HEK293 (cell line): ENCODE measurements around the gene CHERP.

Experiments used
- PRDM1 ChIP-seq: fragments of 450-650 bp; formaldehyde crosslinking; IDR thresholded peaks from 2 replicates; pipeline ENCODE4; 2016; ENCODE audit warnings: missing biosample characterization, missing genetic modification characterization
- REST ChIP-seq: fragments of 450-650 bp; formaldehyde crosslinking; IDR thresholded peaks from 2 replicates; pipeline ENCODE4 v1.5.1; 2016; ENCODE audit warnings: missing biosample characterization, missing genetic modification characterization
- ZNF174 ChIP-seq: fragments of 450-650 bp; formaldehyde crosslinking; IDR thresholded peaks from 2 replicates; pipeline ENCODE4 v1.5.0; 2017; ENCODE audit warnings: missing biosample characterization, mild to moderate bottlenecking, missing genetic modification characterization
- ZNF26 ChIP-seq: fragments of 450-650 bp; formaldehyde crosslinking; IDR thresholded peaks from 2 replicates; pipeline ENCODE4 v1.5.1; 2016; ENCODE audit warnings: missing biosample characterization, missing genetic modification characterization
- ZNF335 ChIP-seq: fragments of 450-650 bp; formaldehyde crosslinking; conservative IDR thresholded peaks from 2 replicates; pipeline ENCODE4 v1.5.1; 2016; ENCODE audit warnings: missing biosample characterization, missing genetic modification characterization
- ZNF560 ChIP-seq: fragments of 450-650 bp; formaldehyde crosslinking; IDR thresholded peaks from 2 replicates; pipeline ENCODE4 v1.5.1; 2017; ENCODE audit warnings: missing biosample characterization, missing genetic modification characterization, borderline replicate concordance
- ZNF561 ChIP-seq: fragments of 450-650 bp; IDR thresholded peaks from 2 replicates; pipeline ENCODE4 v1.5.1; 2018; ENCODE audit warnings: missing biosample characterization, missing genetic modification characterization, borderline replicate concordance
- ZNF830 ChIP-seq: fragments of 450-650 bp; IDR thresholded peaks from 2 replicates; pipeline ENCODE4 v1.5.0; 2018; ENCODE audit warnings: missing biosample characterization, missing genetic modification characterization, low read depth, mild to moderate bottlenecking, moderate library complexity
- ZSCAN30 ChIP-seq: fragments of 450-650 bp; IDR thresholded peaks from 2 replicates; pipeline ENCODE4 v1.5.1; 2018; ENCODE audit warnings: missing biosample characterization, mild to moderate bottlenecking, missing genetic modification characterization, moderate library complexity
- TF ChIP-seq, protein P1 (sequence below): fragments of 450-650 bp; formaldehyde crosslinking; IDR thresholded peaks from 2 replicates; pipeline ENCODE4 v1.5.1; 2016; ENCODE audit warnings: missing biosample characterization, missing genetic modification characterization

DNA sequence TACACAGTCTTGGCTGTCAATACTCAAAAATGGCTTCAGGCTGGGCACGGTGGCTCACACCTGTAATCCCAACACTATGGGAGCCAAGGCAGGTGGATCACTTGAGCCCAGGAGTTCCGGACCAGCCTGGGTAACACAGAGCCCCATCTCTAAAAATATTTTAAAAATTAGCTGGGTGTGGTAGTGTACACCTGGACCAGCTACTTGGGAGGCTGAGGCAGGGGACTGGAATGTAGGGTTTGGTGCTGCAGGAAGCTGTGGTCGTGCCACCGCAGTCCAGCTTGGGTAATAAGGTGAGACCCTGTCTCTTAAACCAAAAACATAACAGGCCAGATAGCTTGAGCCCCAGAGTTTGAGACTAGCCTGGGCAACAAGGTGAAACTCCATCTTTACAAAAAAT lies 6.7 kb upstream of the CHERP start:
- TF ChIP-seq ZSCAN30 (tag by site-specific recombination) = no peak
- no peak for TF ChIP-seq PRDM1
- TF ChIP-seq, protein P1, sequence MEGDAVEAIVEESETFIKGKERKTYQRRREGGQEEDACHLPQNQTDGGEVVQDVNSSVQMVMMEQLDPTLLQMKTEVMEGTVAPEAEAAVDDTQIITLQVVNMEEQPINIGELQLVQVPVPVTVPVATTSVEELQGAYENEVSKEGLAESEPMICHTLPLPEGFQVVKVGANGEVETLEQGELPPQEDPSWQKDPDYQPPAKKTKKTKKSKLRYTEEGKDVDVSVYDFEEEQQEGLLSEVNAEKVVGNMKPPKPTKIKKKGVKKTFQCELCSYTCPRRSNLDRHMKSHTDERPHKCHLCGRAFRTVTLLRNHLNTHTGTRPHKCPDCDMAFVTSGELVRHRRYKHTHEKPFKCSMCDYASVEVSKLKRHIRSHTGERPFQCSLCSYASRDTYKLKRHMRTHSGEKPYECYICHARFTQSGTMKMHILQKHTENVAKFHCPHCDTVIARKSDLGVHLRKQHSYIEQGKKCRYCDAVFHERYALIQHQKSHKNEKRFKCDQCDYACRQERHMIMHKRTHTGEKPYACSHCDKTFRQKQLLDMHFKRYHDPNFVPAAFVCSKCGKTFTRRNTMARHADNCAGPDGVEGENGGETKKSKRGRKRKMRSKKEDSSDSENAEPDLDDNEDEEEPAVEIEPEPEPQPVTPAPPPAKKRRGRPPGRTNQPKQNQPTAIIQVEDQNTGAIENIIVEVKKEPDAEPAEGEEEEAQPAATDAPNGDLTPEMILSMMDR (tag by site-specific recombination) = no peak
- no peak for TF ChIP-seq ZNF335
- no peak for TF ChIP-seq ZNF26 (tag by site-specific recombination)
- no peak for TF ChIP-seq ZNF830 (tag by site-specific recombination)
- TF ChIP-seq REST (tag by site-specific recombination) = no peak
- TF ChIP-seq ZNF561 (tag by site-specific recombination) = no peak
- no peak for TF ChIP-seq ZNF560 (tag by site-specific recombination)
- no peak for TF ChIP-seq ZNF174 (tag by site-specific recombination)
